HepG2 (cell line): ENCODE measurements around the gene CYP19A1.

Source experiments
- CBX1 ChIP-seq: IDR thresholded peaks from one replicate; pipeline ENCODE4 v1.6.1; 2016; ENCODE audit warnings: antibody characterized with exemption, low read depth
- ETV6 ChIP-seq: sonication (generic); formaldehyde crosslinking; conservative IDR thresholded peaks from 2 replicates; pipeline ENCODE4 v1.4.0; 2020; ENCODE audit warnings: missing genetic modification reagents
- FIP1L1 ChIP-seq: fragments of 200-400 bp; formaldehyde crosslinking; IDR thresholded peaks from 2 replicates; pipeline ENCODE4 v1.6.1; 2018; ENCODE audit warnings: low read depth, mild to moderate bottlenecking, low read length, moderate library complexity, borderline replicate concordance; ENCODE audit not compliant: insufficient read depth
- FOXM1 ChIP-seq: sonication (generic); formaldehyde crosslinking; IDR thresholded peaks from 2 replicates; pipeline ENCODE4 v1.5.0; 2020; ENCODE audit warnings: missing genetic modification reagents
- IKZF1 ChIP-seq: fragments of 450-650 bp; IDR thresholded peaks from 2 replicates; pipeline ENCODE4 v1.7.1; 2016
- JUND ChIP-seq: sonication (generic); formaldehyde crosslinking; IDR thresholded peaks from 2 replicates; pipeline ENCODE4 v1.8.0; 2022; ENCODE audit warnings: mild to moderate bottlenecking, missing genetic modification reagents
- MTF2 ChIP-seq: sonication (generic); formaldehyde crosslinking; IDR thresholded peaks from 2 replicates; pipeline ENCODE4 v1.5.0; 2020; ENCODE audit warnings: missing genetic modification reagents, borderline replicate concordance
- SP4 ChIP-seq: sonication (generic); formaldehyde crosslinking; IDR thresholded peaks from 2 replicates; pipeline ENCODE4 v1.8.1; 2023; ENCODE audit warnings: mild to moderate bottlenecking, missing genetic modification reagents
- TBP ChIP-seq: sonication (generic); formaldehyde crosslinking; IDR thresholded peaks from 2 replicates; pipeline ENCODE4 v1.5.0; 2020; ENCODE audit warnings: missing genetic modification reagents
- ZNF253 ChIP-seq: sonication (generic); formaldehyde crosslinking; IDR thresholded peaks from 2 replicates; pipeline ENCODE4 v1.8.0; 2022; ENCODE audit warnings: mild to moderate bottlenecking, missing genetic modification reagents, borderline replicate concordance
- ZNF713 ChIP-seq: sonication (generic); formaldehyde crosslinking; IDR thresholded peaks from 2 replicates; pipeline ENCODE4 v1.4.0; 2020; ENCODE audit warnings: mild to moderate bottlenecking, missing genetic modification reagents
- TF ChIP-seq, protein P1 (sequence below): sonication (generic); formaldehyde crosslinking; IDR thresholded peaks from 2 replicates; pipeline ENCODE4 v1.4.0; 2020; ENCODE audit warnings: missing genetic modification reagents
- TF ChIP-seq, protein P2 (sequence below): sonication (generic); formaldehyde crosslinking; IDR thresholded peaks from 2 replicates; pipeline ENCODE4 v1.5.0; 2020; ENCODE audit warnings: mild to moderate bottlenecking, missing genetic modification reagents, moderate library complexity

DNA sequence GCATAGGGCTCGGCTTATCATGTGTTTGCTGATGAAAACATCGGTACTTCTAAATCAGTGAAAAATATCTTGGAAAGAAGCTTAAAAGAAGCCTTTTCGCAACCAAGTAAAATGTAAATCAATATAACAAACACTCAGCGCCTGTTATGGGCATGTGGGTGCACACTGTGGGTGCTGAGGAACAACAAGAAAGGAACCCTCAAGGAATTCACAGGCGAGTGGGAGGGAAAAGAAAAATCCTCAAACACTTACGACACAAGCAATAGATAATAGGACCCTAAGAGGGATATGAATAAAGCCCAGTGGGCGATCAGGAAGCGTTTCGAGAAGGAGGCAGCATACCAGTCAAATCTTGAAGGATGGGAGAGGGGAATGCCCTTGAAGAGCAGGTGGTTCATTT, 25.0 kb upstream of the CYP19A1 start:
- TF ChIP-seq, protein P1, sequence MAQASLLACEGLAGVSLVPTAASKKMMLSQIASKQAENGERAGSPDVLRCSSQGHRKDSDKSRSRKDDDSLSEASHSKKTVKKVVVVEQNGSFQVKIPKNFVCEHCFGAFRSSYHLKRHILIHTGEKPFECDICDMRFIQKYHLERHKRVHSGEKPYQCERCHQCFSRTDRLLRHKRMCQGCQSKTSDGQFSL (CRISPR knock-in tag): no peak
- TF ChIP-seq, protein P2, sequence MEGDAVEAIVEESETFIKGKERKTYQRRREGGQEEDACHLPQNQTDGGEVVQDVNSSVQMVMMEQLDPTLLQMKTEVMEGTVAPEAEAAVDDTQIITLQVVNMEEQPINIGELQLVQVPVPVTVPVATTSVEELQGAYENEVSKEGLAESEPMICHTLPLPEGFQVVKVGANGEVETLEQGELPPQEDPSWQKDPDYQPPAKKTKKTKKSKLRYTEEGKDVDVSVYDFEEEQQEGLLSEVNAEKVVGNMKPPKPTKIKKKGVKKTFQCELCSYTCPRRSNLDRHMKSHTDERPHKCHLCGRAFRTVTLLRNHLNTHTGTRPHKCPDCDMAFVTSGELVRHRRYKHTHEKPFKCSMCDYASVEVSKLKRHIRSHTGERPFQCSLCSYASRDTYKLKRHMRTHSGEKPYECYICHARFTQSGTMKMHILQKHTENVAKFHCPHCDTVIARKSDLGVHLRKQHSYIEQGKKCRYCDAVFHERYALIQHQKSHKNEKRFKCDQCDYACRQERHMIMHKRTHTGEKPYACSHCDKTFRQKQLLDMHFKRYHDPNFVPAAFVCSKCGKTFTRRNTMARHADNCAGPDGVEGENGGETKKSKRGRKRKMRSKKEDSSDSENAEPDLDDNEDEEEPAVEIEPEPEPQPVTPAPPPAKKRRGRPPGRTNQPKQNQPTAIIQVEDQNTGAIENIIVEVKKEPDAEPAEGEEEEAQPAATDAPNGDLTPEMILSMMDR (CRISPR knock-in tag): no peak
- TF ChIP-seq MTF2 (CRISPR knock-in tag): no peak
- TF ChIP-seq FIP1L1: no peak
- TF ChIP-seq ETV6: no peak
- no peak for TF ChIP-seq SP4 (CRISPR knock-in tag)
- TF ChIP-seq FOXM1: no peak
- TF ChIP-seq CBX1: no peak
- no peak for TF ChIP-seq ZNF253 (CRISPR knock-in tag)
- TF ChIP-seq IKZF1: no peak
- TF ChIP-seq TBP (CRISPR knock-in tag): no peak
- TF ChIP-seq ZNF713: no peak
- no peak for TF ChIP-seq JUND (CRISPR knock-in tag)
